IPS-18c (cell line): ENCODE results near the gene LEKR1.
"Not testable (repeated sequence)": the region's sequence is repeated elsewhere in the genome, so short reads cannot be mapped to it uniquely, and the experiment has no call there.

ENCODE experiments used
- H3K4me3 ChIP-seq: 2 replicates; pipeline ENCODE4 v1.7.0; 2013; ENCODE audit warnings: low read depth, mild to moderate bottlenecking, low read length, moderate library complexity; ENCODE audit not compliant: insufficient read depth
- H3K9me3 ChIP-seq: one replicate; pipeline ENCODE4 v1.6.1; 2013; ENCODE audit warnings: mild to moderate bottlenecking, low read length, moderate library complexity; ENCODE audit not compliant: control insufficient read depth, insufficient read depth

The LEKR1 gene

GRCh38 chr3:156915372-156915771 lies 89.2 kb downstream of the LEKR1 start:
- H3K4me3 ChIP-seq = no peak overlapping the region

GRCh38 chr3:156918746-156919145 lies 92.6 kb downstream of the LEKR1 start:
- Histone ChIP-seq H3K4me3 (no peak overlapping the region), H3K9me3 (no peaks in the 10 kb centered on the region)

More at GRCh38 chr3:156915372-156915771, 89.2 kb downstream of the LEKR1 start:
- no peaks in the 10 kb centered on the region for H3K9me3 ChIP-seq

DNA sequence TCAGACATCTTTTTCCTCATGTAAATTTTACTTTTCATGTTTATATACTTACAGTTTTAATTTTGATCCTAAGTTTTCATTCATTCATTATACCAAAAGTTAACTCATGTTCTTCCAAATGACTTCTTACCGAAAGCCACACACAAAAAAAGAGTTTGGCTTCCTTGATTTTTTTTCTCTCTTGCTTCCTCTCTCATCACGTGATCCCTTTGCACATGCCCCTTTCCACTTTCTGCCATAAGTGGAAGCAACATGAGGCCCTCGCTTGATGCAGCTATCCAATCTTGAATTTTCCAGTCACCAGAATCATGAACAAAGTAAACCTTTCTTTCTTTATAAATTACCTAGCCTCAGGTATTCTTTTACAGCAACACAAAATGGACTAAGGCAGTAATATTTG lies 93.7 kb downstream of the LEKR1 start:
- Histone ChIP-seq H3K4me3 (no peak overlapping the region), H3K9me3 (no peaks in the 10 kb centered on the region)

GRCh38 chr3:156920399-156920798 lies 94.2 kb downstream of the LEKR1 start:
- H3K4me3 ChIP-seq = no peak overlapping the region
- H3K9me3 ChIP-seq = no peaks in the 10 kb centered on the region

DNA sequence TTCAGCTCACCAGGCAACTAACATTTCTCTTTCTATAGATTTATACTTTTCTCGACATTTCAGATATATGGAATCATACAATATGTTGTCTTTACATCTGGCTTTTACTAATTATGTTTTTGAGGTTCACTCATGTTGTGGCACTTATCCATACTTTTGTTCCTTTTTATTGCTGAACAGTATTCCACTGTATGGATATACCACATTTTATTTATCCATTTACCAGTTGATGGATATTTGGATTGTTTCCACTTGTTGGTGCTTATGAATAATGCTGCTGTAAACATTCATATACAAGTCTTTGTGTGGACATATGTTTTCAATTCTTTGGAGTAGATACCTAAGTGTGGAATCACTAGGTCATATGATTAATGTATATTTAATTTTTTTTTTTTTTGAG lies 97.2 kb downstream of the LEKR1 start:
- Histone ChIP-seq H3K4me3 (no peak overlapping the region), H3K9me3 (no peaks in the 10 kb centered on the region)

GRCh38 chr3:156938724-156939123 lies 112.6 kb downstream of the LEKR1 start:
- Histone ChIP-seq H3K9me3 (no peaks in the 10 kb centered on the region), H3K4me3 (no peak overlapping the region)

- Histone ChIP-seq H3K4me3 (no peak overlapping the region), H3K9me3 (no peaks in the 10 kb centered on the region)
Measured at GRCh38 chr3:156939315-156939714, 113.2 kb downstream of the LEKR1 start.

DNA sequence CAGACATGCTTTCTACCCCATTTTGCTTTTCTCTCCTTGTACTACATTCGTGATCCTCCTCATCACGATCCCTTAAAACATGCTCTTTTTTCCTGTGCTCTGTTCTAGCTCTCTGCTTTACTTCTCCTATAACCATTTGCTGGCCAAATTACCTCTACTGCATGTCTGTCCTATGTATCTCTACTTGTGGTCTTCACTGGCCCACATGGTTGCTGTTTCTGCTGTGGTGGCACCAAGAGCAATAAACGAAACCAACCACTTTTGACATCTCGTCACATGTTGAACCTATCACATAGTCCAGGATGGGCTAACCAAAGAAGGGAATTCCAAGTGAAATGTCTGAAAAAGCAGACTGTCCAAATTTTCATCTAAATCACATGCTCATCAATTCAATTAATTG lies 115.2 kb downstream of the LEKR1 start:
- H3K4me3 ChIP-seq = no peak overlapping the region
- no peaks in the 10 kb centered on the region for H3K9me3 ChIP-seq

DNA sequence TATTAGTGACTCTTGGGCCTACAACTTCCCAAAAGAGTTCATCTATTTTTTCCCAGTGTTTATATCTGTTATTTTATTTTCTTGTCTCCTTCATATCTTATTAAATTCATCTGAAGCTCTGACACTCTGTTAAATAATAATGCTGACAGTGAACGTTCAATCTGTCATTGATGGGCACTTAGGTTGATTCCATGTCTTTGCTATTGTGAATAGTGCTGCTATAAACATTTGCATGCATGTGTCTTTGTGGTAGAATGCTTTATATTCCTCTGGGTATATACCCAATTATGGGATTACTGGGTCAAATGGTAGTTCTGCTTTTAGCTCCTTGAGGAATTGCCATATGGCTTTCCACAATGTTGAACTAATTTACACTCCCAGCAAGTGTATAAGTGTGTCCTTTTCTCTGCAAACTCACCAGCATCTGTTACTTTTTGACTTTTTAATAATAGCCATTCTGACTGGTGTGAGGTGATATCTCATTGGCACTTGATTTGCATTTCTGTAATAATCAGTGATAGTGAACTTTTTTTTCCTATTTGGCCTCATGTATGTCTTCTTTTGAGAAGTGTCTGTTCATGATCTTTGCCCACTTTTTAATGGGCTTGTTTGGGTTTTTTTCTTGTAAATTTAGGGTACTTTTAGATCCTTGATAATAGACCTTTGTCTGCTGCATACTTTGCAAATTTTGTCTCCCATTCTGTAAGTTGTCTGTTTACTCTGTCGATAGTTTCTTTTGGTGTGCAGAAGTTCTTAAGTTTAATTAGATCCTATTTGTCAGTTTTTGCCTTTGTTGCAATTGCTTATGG lies 122.5 kb downstream of the LEKR1 start:
- Histone ChIP-seq H3K4me3 (no peak overlapping the region), H3K9me3 (no peaks in the 10 kb centered on the region)

DNA sequence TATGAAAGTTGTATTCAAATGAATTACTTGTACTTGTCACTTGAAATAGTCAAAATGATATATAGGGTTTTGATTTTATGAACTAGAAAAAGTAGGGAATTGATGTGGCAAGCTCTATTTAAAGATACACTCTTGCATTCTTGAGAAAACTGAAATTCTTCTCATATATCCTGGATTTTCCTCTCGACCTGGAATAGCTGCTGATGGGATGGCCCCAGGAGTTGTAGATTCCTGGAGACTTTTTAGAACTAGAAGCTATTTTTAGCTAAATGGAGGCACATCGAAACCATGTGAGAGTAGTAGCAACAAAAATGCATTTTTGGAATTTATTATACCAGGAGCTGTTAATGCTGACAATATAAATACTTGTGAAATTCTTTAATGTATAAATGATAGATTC lies 125.9 kb downstream of the LEKR1 start:
- peaks cover 2% of the 10 kb centered on the region for H3K9me3 ChIP-seq
- no peak overlapping the region for H3K4me3 ChIP-seq

GRCh38 chr3:156957715-156958114 lies 131.6 kb downstream of the LEKR1 start:
- Histone ChIP-seq H3K4me3 (no peak overlapping the region), H3K9me3 (peaks cover 2% of the 10 kb centered on the region)

DNA sequence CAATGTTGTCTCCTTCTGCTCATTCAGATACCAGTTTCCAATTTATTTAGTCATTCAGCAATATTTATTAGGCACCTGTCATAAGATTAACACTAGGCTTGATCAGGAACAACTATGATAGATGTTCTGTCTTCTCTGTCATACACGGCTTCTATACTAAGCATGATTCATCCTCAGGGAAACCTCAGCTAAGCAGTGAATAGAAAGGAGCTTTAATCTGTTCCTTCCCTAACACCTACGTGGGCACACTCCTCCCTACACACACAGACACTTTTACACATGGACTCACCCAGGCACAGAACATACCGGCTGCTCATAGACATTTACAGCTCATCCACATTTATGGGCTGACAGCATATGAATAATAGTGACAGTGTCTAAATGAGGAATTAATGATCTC lies 136.9 kb downstream of the LEKR1 start:
- Histone ChIP-seq H3K9me3 (no peaks in the 10 kb centered on the region), H3K4me3 (no peak overlapping the region)

DNA sequence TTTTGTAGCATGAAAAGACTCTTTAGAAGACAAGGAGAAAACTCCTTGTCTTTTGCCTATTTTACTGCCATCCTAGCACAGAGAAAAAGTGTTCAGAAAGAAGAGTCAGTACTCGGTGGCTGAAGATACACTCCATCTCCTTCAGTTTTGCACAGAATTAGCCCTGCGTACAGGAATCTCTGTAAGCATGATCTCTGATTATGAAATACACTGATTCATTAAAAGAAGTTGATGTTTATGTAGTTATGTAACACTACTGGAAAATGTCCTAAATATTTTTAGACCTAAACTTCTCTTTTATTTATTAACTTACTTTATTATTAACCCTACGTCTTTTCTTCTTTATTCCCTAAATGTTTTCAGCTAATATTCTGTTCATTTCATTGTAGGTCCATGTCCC lies 138.4 kb downstream of the LEKR1 start:
- Histone ChIP-seq H3K9me3 (no peaks in the 10 kb centered on the region), H3K4me3 (no peak overlapping the region)

GRCh38 chr3:156966349-156966748 lies 140.2 kb downstream of the LEKR1 start:
- not testable (repeated sequence) for H3K4me3 ChIP-seq, H3K9me3 ChIP-seq

DNA sequence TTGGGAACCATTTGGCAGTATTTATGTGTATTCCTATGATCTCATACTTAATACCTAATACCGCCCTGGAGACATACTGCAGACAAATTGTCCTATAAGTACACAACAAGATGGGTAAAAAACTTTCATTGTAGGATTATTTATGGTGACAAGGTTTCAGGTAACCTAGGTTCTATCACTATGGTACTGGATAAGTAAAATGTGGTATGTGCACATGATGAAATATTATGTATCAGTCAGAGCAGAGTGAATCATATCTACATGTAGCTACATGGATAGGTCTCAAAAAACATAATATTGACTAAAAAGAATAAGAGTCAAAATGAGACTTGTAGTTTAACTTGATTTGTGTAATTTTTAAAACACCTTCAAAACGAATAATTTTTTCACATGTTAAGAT lies 147.8 kb downstream of the LEKR1 start:
- H3K9me3 ChIP-seq = no peaks in the 10 kb centered on the region
- H3K4me3 ChIP-seq = no peak overlapping the region

DNA sequence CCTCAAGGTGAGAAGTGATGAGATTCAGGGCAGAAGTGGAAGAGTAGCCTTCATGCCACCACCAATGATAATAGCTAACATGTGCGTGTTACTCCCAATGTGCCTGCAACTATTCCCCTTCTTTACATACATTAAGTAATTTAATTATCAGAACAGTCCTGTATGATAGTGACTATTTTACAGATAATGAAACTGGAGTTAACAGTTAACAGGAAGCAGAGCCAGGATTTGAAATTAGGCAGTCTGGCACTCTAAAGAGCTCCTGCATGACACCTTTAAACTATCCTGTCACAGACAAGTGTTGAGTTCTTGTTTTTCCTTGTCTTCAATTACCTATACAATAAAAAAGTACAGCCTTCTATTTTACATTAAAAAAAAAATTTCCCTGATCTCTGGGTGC lies 148.8 kb downstream of the LEKR1 start:
- Histone ChIP-seq H3K4me3 (no peak overlapping the region), H3K9me3 (no peaks in the 10 kb centered on the region)

- Histone ChIP-seq H3K9me3 (no peaks in the 10 kb centered on the region), H3K4me3 (no peak overlapping the region)
Measured at GRCh38 chr3:156975721-156976120, 149.6 kb downstream of the LEKR1 start.

- no peak overlapping the region for H3K4me3 ChIP-seq
- no peaks in the 10 kb centered on the region for H3K9me3 ChIP-seq
Measured at GRCh38 chr3:156976933-156977332, 150.8 kb downstream of the LEKR1 start.

GRCh38 chr3:156978481-156978961 lies 152.4 kb downstream of the LEKR1 start:
- H3K9me3 ChIP-seq = no peaks in the 10 kb centered on the region
- no peak overlapping the region for H3K4me3 ChIP-seq
